Measurements from ENCODE around the gene RTN4RL2. TPM values are rescaled to one million over a fixed set of nuclear protein-coding genes. Genes with fewer than 3 reads are reported as not detected.

The RTN4RL2 gene
- total and polyA plus RNA-seq, 2 donors (not counting 3 experiments of a cell fraction or from before 2014, with no cell fraction given), result 0.35 to 1.3 TPM

- Histone ChIP-seq H3K9ac (replicated peaks; ENCODE audit: extremely low read depth, insufficient read depth, low read length) (no peak overlapping the region), H3K27me3 (ENCODE audit: control insufficient read depth in 2 of 2, insufficient read depth in 2 of 2, low read length in 2 of 2) (no peaks in the 10 kb centered on the region), H3K9me3 (replicated peaks; ENCODE audit: control insufficient read depth, insufficient read depth, low read length) (no peaks in the 10 kb centered on the region), H3K9me1 (replicated peaks; ENCODE audit: control insufficient read depth, extremely low read depth, insufficient read depth, low read length) (no peaks in the 10 kb centered on the region), H2AFZ (ENCODE audit: low read depth, low read length) (no peak overlapping the region), H3K79me2 (ENCODE audit: control insufficient read depth, insufficient read depth, low read length) (no peaks in the 10 kb centered on the region), H3K4me3 (replicated peaks in 1 of 3; ENCODE audit: insufficient read depth in 1 of 3, low read depth in 1 of 3, low read length in 3 of 3) (no peak overlapping the region), H3K4me1 (ENCODE audit: control insufficient read depth, extremely low read depth, insufficient read depth, low read length) (peaks cover 7% of the 10 kb centered on the region), H3K27ac (ENCODE audit: insufficient read depth, low read depth, low read length) (no peak overlapping the region), H3K36me3 (ENCODE audit: control insufficient read depth in 2 of 2, extremely low read depth in 1 of 2, insufficient read depth in 2 of 2, low read length in 2 of 2) (no peaks in the 10 kb centered on the region), H3K4me2 (ENCODE audit: insufficient read depth, low read length) (no peak overlapping the region), H4K20me1 (replicated peaks; ENCODE audit: control insufficient read depth, extremely low read depth, insufficient read depth, low read length) (no peaks in the 10 kb centered on the region)
- ChIA-PET POLR2A (no interaction called here), CTCF (interaction anchor here (1.0 to 8.2 kb wide), 6 partner anchors 8 to 143 kb away, joined by 3 to 95 read pairs (median 6); no protein-coding TSS in a partner anchor)
- DNase-seq (ENCODE audit: low read depth, low spot score) (no peak), FAIRE-seq (no peak)
- TF ChIP-seq MYC (IDR thresholded peaks at IDR 0.05; ENCODE audit: low read depth, low read length), result no peak
- no peak for TF ChIP-seq CTCF (IDR thresholded peaks at IDR 0.05; ENCODE audit: extremely low read depth in 1 of 2, insufficient read depth in 1 of 2, low read depth in 1 of 2, low read length in 2 of 2)
- TF ChIP-seq JUN (IDR thresholded peaks at IDR 0.05; ENCODE audit: borderline replicate concordance, insufficient read depth, insufficient read length, low read depth), result no peak
- dilution Hi-C loops (cut with MboI; ENCODE audit: extremely low pct_ligation_motif_present, low sequenced_read_pairs) (no loop called here), intact Hi-C loops (cut with micrococcal nuclease) (no loop called here)
- BruUV-seq (replicated peaks), result no TSS peak
These were observed 41.6 kb downstream of the RTN4RL2 start for GRCh38 chr11:57501953-57502352.

GRCh38 chr11:57502376-57502775, 42.0 kb downstream of the RTN4RL2 start:
- ChIA-PET CTCF (interaction anchor here (0.7 to 8.2 kb wide), 7 partner anchors 9 to 213 kb away, joined by 3 to 95 read pairs (median 5); no protein-coding TSS in a partner anchor), POLR2A (no interaction called here)
- Histone ChIP-seq H3K9ac (replicated peaks; ENCODE audit: extremely low read depth, insufficient read depth, low read length) (no peak overlapping the region), H3K4me3 (replicated peaks in 1 of 3; ENCODE audit: insufficient read depth in 1 of 3, low read depth in 1 of 3, low read length in 3 of 3) (no peak overlapping the region), H2AFZ (ENCODE audit: low read depth, low read length) (no peak overlapping the region), H3K9me3 (replicated peaks; ENCODE audit: control insufficient read depth, insufficient read depth, low read length) (no peaks in the 10 kb centered on the region), H3K27me3 (ENCODE audit: control insufficient read depth in 2 of 2, insufficient read depth in 2 of 2, low read length in 2 of 2) (no peaks in the 10 kb centered on the region), H3K9me1 (replicated peaks; ENCODE audit: control insufficient read depth, extremely low read depth, insufficient read depth, low read length) (no peaks in the 10 kb centered on the region), H3K4me1 (ENCODE audit: control insufficient read depth, extremely low read depth, insufficient read depth, low read length) (peaks cover 7% of the 10 kb centered on the region), H3K4me2 (ENCODE audit: insufficient read depth, low read length) (no peak overlapping the region), H4K20me1 (replicated peaks; ENCODE audit: control insufficient read depth, extremely low read depth, insufficient read depth, low read length) (no peaks in the 10 kb centered on the region), H3K79me2 (ENCODE audit: control insufficient read depth, insufficient read depth, low read length) (no peaks in the 10 kb centered on the region), H3K36me3 (ENCODE audit: control insufficient read depth in 2 of 2, extremely low read depth in 1 of 2, insufficient read depth in 2 of 2, low read length in 2 of 2) (no peaks in the 10 kb centered on the region), H3K27ac (ENCODE audit: insufficient read depth, low read depth, low read length) (no peak overlapping the region)
- TF ChIP-seq CTCF (IDR thresholded peaks at IDR 0.05; ENCODE audit: extremely low read depth in 1 of 2, insufficient read depth in 1 of 2, low read depth in 1 of 2, low read length in 2 of 2) (no peak), MAX (IDR thresholded peaks at IDR 0.05; ENCODE audit: insufficient read depth, insufficient read length) (no peak), POLR2AphosphoS5 (IDR thresholded peaks at IDR 0.05; ENCODE audit: insufficient read depth, low read depth, low read length) (no peak), MYC (IDR thresholded peaks at IDR 0.05; ENCODE audit: low read depth, low read length) (no peak), JUN (IDR thresholded peaks at IDR 0.05; ENCODE audit: borderline replicate concordance, insufficient read depth, insufficient read length, low read depth) (no peak), FOS (IDR thresholded peaks at IDR 0.05; ENCODE audit: borderline replicate concordance, insufficient read depth, low read length) (no peak), GATA2 (IDR thresholded peaks at IDR 0.05; ENCODE audit: insufficient read depth, insufficient read length, low read depth, low read length) (no peak), EZH2 (IDR thresholded peaks at IDR 0.05; ENCODE audit: borderline replicate concordance, low read depth, low read length, severe bottlenecking) (no peak), POLR2A (IDR thresholded peaks at IDR 0.05; ENCODE audit: low read depth, low read length) (no peak)
- no TSS peak for BruUV-seq (replicated peaks)
- DNase-seq (ENCODE audit: low read depth, low spot score) (no peak), FAIRE-seq (no peak)
- dilution Hi-C loops (cut with MboI; ENCODE audit: extremely low pct_ligation_motif_present, low sequenced_read_pairs), result no loop called here
- intact Hi-C loops (cut with micrococcal nuclease), result no loop called here

Data from endothelial cell of umbilical vein (primary cell).